Hepatocyte (in vitro differentiated cells): ENCODE results near the gene SRPK2. TPM values are rescaled to one million over a fixed set of nuclear protein-coding genes. Genes with fewer than 3 reads are reported as not detected.

ENCODE experiments used
- DNase-seq: peaks from one replicate; pipeline ENCODE4 v3.0.0-alpha.2; 2016; ENCODE audit warnings: low spot score
- H2AFZ ChIP-seq: fragments of 200-600 bp; sonication (generic); 2 replicates; pipeline ENCODE4 v1.6.0; 2016; ENCODE audit warnings: antibody characterized with exemption, mild to moderate bottlenecking
- H3K27ac ChIP-seq: fragments of 200-600 bp; sonication (generic); 2 replicates; pipeline ENCODE4 v1.5.1; 2016; ENCODE audit warnings: mild to moderate bottlenecking
- H3K27me3 ChIP-seq: fragments of 200-600 bp; sonication (generic); 2 replicates; pipeline ENCODE4 v1.6.1; 2016
- H3K36me3 ChIP-seq: fragments of 200-600 bp; sonication (generic); replicated peaks from 2 replicates; pipeline ENCODE4 v1.5.1; 2016; ENCODE audit warnings: low read depth; ENCODE audit not compliant: insufficient read depth
- H3K4me1 ChIP-seq: fragments of 200-600 bp; sonication (generic); 2 replicates; pipeline ENCODE4 v1.5.1; 2016; ENCODE audit warnings: mild to moderate bottlenecking, moderate library complexity; ENCODE audit not compliant: insufficient read depth
- H3K4me2 ChIP-seq: fragments of 200-600 bp; sonication (generic); 2 replicates; pipeline ENCODE4 v1.6.0; 2016
- H3K4me3 ChIP-seq: fragments of 200-600 bp; sonication (generic); 2 replicates; pipeline ENCODE4 v1.5.1; 2016; ENCODE audit warnings: mild to moderate bottlenecking
- H3K79me2 ChIP-seq: fragments of 200-600 bp; sonication (generic); 2 replicates; pipeline ENCODE4 v1.6.0; 2017; ENCODE audit warnings: mild to moderate bottlenecking
- H3K9me2 ChIP-seq: fragments of 200-600 bp; sonication (generic); replicated peaks from 2 replicates; pipeline ENCODE4 v1.6.0; 2017; ENCODE audit warnings: mild to moderate bottlenecking; ENCODE audit not compliant: insufficient read depth
- H3K9me3 ChIP-seq: fragments of 200-600 bp; sonication (generic); 2 replicates; pipeline ENCODE4 v1.5.1; 2016; ENCODE audit warnings: low read depth, mild to moderate bottlenecking
- H4K20me1 ChIP-seq: fragments of 200-600 bp; sonication (generic); 2 replicates; pipeline ENCODE4 v1.6.0; 2016; ENCODE audit warnings: mild to moderate bottlenecking; ENCODE audit not compliant: insufficient read depth, poor library complexity, severe bottlenecking
- EZH2 ChIP-seq: fragments of 200-600 bp; sonication (generic); IDR thresholded peaks from 2 replicates; pipeline ENCODE4 v1.6.1; 2016; ENCODE audit warnings: antibody characterized with exemption, mild to moderate bottlenecking, borderline replicate concordance
- EZH2phosphoT487 ChIP-seq: fragments of 200-600 bp; sonication (generic); IDR thresholded peaks from one replicate; pipeline ENCODE4 v1.6.1; 2018; ENCODE audit warnings: antibody characterized with exemption, mild to moderate bottlenecking, low read depth, moderate library complexity; ENCODE audit not compliant: unreplicated experiment, severe bottlenecking
- WGBS: methylation state at CpG from one replicate; pipeline ENCODE4 v1.1.6; 2016; ENCODE audit warnings: low lambda C conversion rate; ENCODE audit errors: missing lambda C conversion rate; 5-methylcytosine and 5-hydroxymethylcytosine counted together
- polyA plus RNA-seq: library from polyadenylated mRNA; unstranded; fragments of >200 nt; fragmentation: Nextera tagmentation; extraction: Ambion mirVana; gene quantifications from 2 replicates; pipeline ENCODE4 v1.2.1, GENCODE V29; 2016
- total RNA-seq: library from RNA; depleted of rRNA; stranded (reverse); fragments of >200 nt; gene quantifications from 2 replicates; pipeline ENCODE4 v1.2.3, GENCODE V29; 2014
- TF ChIP-seq, protein P1 (sequence below): fragments of 200-600 bp; sonication (generic); IDR thresholded peaks from 2 replicates; pipeline ENCODE4 v1.5.1; 2016; ENCODE audit warnings: antibody characterized with exemption, mild to moderate bottlenecking; ENCODE audit not compliant: poor library complexity

The SRPK2 gene
- total and polyA plus RNA-seq, 2 experiments from 2014 or later = 41.4 to 46.1 TPM

DNA sequence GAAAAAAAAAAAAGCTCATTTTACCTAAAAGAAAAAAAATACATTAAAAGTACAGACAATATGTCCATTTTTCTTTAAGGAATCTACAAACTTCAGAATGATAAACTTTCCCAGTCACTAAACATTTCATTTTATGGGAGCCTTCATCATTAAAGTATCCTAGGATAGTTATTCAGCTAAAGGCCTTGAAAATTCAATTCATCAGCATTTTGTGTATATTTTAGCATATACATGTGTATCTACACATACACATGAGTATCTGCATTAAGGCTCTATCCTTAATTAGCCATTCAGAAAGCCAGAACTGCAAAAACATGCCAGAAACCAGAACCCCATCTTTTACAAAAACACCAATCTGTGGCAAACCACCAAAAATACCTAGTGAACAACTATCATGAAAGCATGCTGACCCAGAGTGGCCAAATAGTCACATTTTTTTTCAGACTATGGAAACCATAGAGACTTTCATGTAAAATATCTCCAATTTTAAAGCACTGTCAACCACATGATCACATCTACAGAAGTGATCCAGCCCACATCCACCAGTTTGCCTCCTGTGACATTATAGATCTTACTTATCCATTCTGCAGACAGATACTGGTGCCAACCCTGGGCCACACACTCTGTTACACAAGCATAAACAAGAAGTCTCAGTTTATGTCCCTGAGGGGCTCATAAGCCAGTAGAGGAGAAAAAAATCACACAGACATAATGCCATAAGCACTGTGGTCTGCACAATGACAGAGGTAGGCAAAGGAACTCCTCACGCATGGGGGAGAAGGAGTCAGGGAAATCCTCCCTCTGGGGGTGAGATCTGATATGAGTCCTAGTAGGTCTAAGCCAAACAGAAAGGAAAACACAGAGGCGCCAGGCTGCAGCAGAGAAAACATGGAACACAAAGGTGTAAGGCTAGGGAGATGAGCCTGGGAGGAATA lies 79.2 kb downstream of the SRPK2 start:
- Histone ChIP-seq H3K4me3 (no peak overlapping the region), H3K27me3 (no peaks in the 10 kb centered on the region), H3K9me2 (no peaks in the 10 kb centered on the region), H3K36me3 (no peaks in the 10 kb centered on the region), H3K9me3 (no peaks in the 10 kb centered on the region), H2AFZ (no peak overlapping the region), H4K20me1 (no peaks in the 10 kb centered on the region), H3K27ac (no peak overlapping the region), H3K4me1 (no peaks in the 10 kb centered on the region), H3K4me2 (no peak overlapping the region), H3K79me2 (peaks cover 86% of the 10 kb centered on the region)
- DNase-seq = no peak
- TF ChIP-seq EZH2 (no peak), EZH2phosphoT487 (no peak)
- TF ChIP-seq, protein P1, sequence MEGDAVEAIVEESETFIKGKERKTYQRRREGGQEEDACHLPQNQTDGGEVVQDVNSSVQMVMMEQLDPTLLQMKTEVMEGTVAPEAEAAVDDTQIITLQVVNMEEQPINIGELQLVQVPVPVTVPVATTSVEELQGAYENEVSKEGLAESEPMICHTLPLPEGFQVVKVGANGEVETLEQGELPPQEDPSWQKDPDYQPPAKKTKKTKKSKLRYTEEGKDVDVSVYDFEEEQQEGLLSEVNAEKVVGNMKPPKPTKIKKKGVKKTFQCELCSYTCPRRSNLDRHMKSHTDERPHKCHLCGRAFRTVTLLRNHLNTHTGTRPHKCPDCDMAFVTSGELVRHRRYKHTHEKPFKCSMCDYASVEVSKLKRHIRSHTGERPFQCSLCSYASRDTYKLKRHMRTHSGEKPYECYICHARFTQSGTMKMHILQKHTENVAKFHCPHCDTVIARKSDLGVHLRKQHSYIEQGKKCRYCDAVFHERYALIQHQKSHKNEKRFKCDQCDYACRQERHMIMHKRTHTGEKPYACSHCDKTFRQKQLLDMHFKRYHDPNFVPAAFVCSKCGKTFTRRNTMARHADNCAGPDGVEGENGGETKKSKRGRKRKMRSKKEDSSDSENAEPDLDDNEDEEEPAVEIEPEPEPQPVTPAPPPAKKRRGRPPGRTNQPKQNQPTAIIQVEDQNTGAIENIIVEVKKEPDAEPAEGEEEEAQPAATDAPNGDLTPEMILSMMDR = no peak
- 72% methylated on average over 2 of the region's 2 CpGs for WGBS

GRCh38 chr7:105307163-105307672 lies 81.5 kb downstream of the SRPK2 start:
- Histone ChIP-seq H3K36me3 (no peaks in the 10 kb centered on the region), H3K27me3 (no peaks in the 10 kb centered on the region), H3K4me1 (no peaks in the 10 kb centered on the region), H3K9me2 (no peaks in the 10 kb centered on the region), H2AFZ (no peak overlapping the region), H3K79me2 (peaks cover 65% of the 10 kb centered on the region), H4K20me1 (no peaks in the 10 kb centered on the region), H3K9me3 (no peaks in the 10 kb centered on the region), H3K4me3 (no peak overlapping the region), H3K27ac (no peak overlapping the region), H3K4me2 (no peak overlapping the region)
- TF ChIP-seq, protein P1 = no peak
- TF ChIP-seq EZH2phosphoT487 = no peak
- TF ChIP-seq EZH2 = no peak
- DNase-seq = no peak
- WGBS = 91% methylated on average over 3 of the region's 3 CpGs

GRCh38 chr7:105306298-105306748 lies 82.4 kb downstream of the SRPK2 start:
- no peak for TF ChIP-seq EZH2
- TF ChIP-seq EZH2phosphoT487 = no peak
- TF ChIP-seq, protein P1 = no peak
- Histone ChIP-seq H3K36me3 (no peaks in the 10 kb centered on the region), H4K20me1 (no peaks in the 10 kb centered on the region), H3K79me2 (peaks cover 62% of the 10 kb centered on the region), H2AFZ (no peak overlapping the region), H3K4me3 (no peak overlapping the region), H3K27me3 (no peaks in the 10 kb centered on the region), H3K9me3 (no peaks in the 10 kb centered on the region), H3K27ac (no peak overlapping the region), H3K4me1 (no peaks in the 10 kb centered on the region), H3K9me2 (no peaks in the 10 kb centered on the region), H3K4me2 (no peak overlapping the region)
- WGBS = 87% methylated on average over 4 of the region's 4 CpGs
- no peak for DNase-seq
